Measurements from ENCODE around the gene NGF. TPM values are rescaled to one million over a fixed set of nuclear protein-coding genes. Genes with fewer than 3 reads are reported as not detected.

Gene NGF
- total RNA-seq, 1 donor from 2014 or later = not detected

DNA sequence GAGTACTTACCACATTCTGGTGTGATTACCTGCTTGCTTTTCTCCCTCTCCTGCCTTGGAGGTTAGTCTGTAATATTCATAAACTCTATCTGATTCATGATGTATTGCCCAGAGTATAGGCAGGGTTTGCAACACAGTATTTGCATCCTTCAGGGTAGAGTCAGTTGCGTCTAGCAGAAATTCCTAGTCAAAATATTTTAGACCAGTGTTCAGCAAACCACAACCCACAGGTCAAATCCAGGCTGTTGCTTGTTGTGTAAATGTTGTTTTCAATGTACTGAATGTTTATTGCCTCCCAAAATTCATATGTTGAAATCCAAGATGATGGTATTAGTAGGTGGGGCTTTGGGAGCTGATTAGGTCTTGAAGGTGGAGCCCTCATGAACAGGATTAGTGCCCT, 82.9 kb downstream of the NGF start:
- no peaks in the 10 kb centered on the region for H3K27me3 Mint-ChIP-seq
- ATAC-seq (ENCODE audit: low read depth) (no peak), DNase-seq (no peak)
- intact Hi-C loops (cut with micrococcal nuclease) = no loop called here
- ChIA-PET POLR2A (no interaction called here), CTCF (no interaction called here)
- no peak overlapping the region for H3K27ac Mint-ChIP-seq
- H3K36me3 Mint-ChIP-seq (ENCODE audit: low read depth) = no peaks in the 10 kb centered on the region
- TF ChIP-seq CTCF (IDR thresholded peaks at IDR 0.05) = no peak
- no peaks in the 10 kb centered on the region for H3K4me1 Mint-ChIP-seq
- peaks cover 18% of the 10 kb centered on the region for H3K9me3 Mint-ChIP-seq
- H3K4me3 Mint-ChIP-seq = no peak overlapping the region

GRCh38 chr1:115252585-115252984, 85.5 kb downstream of the NGF start:
- H3K27ac Mint-ChIP-seq = no peak overlapping the region
- CTCF ChIA-PET = no interaction called here
- intact Hi-C loops (cut with micrococcal nuclease) = no loop called here

GRCh38 chr1:115251856-115252255, 86.2 kb downstream of the NGF start:
- no peak for TF ChIP-seq CTCF (IDR thresholded peaks at IDR 0.05)
- Mint-ChIP-seq H3K4me1 (no peaks in the 10 kb centered on the region), H3K27ac (no peak overlapping the region), H3K9me3 (peaks cover 10% of the 10 kb centered on the region), H3K27me3 (no peaks in the 10 kb centered on the region), H3K4me3 (no peak overlapping the region), H3K36me3 (ENCODE audit: low read depth) (no peaks in the 10 kb centered on the region)
- ATAC-seq (ENCODE audit: low read depth) (no peak), DNase-seq (no peak)
- POLR2A ChIA-PET = no interaction called here
- intact Hi-C loops (cut with micrococcal nuclease) = no loop called here
- CTCF ChIA-PET = no interaction called here

More at GRCh38 chr1:115252585-115252984, 85.5 kb downstream of the NGF start:
- no peak overlapping the region for H3K4me3 Mint-ChIP-seq
- DNase-seq (no peak), ATAC-seq (ENCODE audit: low read depth) (no peak)
- no peak for TF ChIP-seq CTCF (IDR thresholded peaks at IDR 0.05)
- H3K36me3 Mint-ChIP-seq (ENCODE audit: low read depth) = no peaks in the 10 kb centered on the region
- no peaks in the 10 kb centered on the region for H3K4me1 Mint-ChIP-seq
- H3K27me3 Mint-ChIP-seq = no peaks in the 10 kb centered on the region
- POLR2A ChIA-PET = no interaction called here
- H3K9me3 Mint-ChIP-seq = peaks cover 10% of the 10 kb centered on the region

DNA sequence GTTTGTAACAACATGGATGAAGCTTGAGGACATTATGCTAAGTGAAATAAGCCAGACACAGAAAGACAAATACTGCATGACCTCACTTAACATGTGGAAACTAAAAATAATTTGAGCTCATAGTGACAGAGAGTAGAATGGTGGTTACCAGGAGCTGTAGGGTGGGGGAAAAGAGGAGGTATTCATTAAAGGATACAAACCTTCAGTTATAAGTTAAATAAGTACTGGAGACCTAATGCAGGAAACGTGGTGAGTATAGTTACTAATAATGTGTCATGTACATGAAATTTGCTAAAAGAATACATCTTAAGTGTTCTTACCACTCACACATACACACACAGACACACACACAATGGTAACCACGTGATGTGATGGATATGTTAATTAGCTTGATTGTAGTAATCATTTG, 86.7 kb downstream of the NGF start:
- Mint-ChIP-seq H3K27me3 (no peaks in the 10 kb centered on the region), H3K36me3 (ENCODE audit: low read depth) (no peaks in the 10 kb centered on the region), H3K9me3 (peaks cover 10% of the 10 kb centered on the region), H3K27ac (no peak overlapping the region), H3K4me3 (no peak overlapping the region), H3K4me1 (no peaks in the 10 kb centered on the region)
- no peak for TF ChIP-seq CTCF (IDR thresholded peaks at IDR 0.05)
- DNase-seq = no peak
- no peak for ATAC-seq (ENCODE audit: low read depth)
- ChIA-PET CTCF (no interaction called here), POLR2A (no interaction called here)
- intact Hi-C loops (cut with micrococcal nuclease) = no loop called here

GRCh38 chr1:115246526-115246925, 91.5 kb downstream of the NGF start:
- H3K9me3 Mint-ChIP-seq = peaks cover 12% of the 10 kb centered on the region
- H3K4me1 Mint-ChIP-seq = no peaks in the 10 kb centered on the region
- POLR2A ChIA-PET = no interaction called here
- no peak for DNase-seq
- no peak for ATAC-seq (ENCODE audit: low read depth)
- no peak for TF ChIP-seq CTCF (IDR thresholded peaks at IDR 0.05)
- intact Hi-C loops (cut with micrococcal nuclease) = no loop called here
- no peaks in the 10 kb centered on the region for H3K36me3 Mint-ChIP-seq (ENCODE audit: low read depth)
- H3K27me3 Mint-ChIP-seq = peaks cover 8% of the 10 kb centered on the region
- no peak overlapping the region for H3K4me3 Mint-ChIP-seq
- H3K27ac Mint-ChIP-seq = no peak overlapping the region
- CTCF ChIA-PET = no interaction called here

Measured in activated B cell treated with CpG ODN at 0.5 μM for 24 hours (primary cell).